Measurements from ENCODE around the gene NPRL2. TPM values are rescaled to one million over a fixed set of nuclear protein-coding genes. Genes with fewer than 3 reads are reported as not detected.
A peak's percentile ranks its signal among the peaks of the same experiment; 100 is the strongest.

NPRL2 gene
- total RNA-seq, 1 experiment from 2014 or later = 29.8 TPM

DNA sequence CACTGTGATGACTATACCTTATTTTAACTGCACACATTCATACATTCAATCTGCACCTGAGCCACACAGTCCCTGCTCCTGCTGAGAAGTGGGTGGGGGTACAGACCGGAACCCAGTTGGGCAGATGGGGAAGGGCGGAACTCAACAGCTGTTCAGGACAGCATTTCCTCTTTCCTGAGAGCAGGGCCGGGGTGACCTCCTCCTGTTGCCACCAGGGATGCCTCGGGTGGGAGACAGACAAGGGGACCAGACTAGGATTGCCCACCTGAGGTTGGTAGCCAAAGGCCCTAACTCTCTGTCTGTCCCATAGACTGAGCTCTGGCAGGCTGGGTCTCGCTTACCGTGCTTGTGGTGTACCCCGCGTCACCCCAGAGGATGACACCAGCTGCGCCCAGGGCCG, 32.0 kb downstream of the NPRL2 start:
- Mint-ChIP-seq H3K27me3 (ENCODE audit: insufficient read depth, unreplicated experiment) (no peaks in the 10 kb centered on the region), H3K4me1 (ENCODE audit: low read depth, unreplicated experiment) (peaks cover 17% of the 10 kb centered on the region), H3K27ac (ENCODE audit: unreplicated experiment) (no peak overlapping the region), H3K4me3 (ENCODE audit: unreplicated experiment) (no peak overlapping the region), H3K9me3 (ENCODE audit: unreplicated experiment) (no peaks in the 10 kb centered on the region), H3K36me3 (ENCODE audit: insufficient read depth, unreplicated experiment) (peaks cover 46% of the 10 kb centered on the region)
- ChIA-PET CTCF (no interaction called here), POLR2A (no interaction called here)
- no peaks in the 10 kb centered on the region for H3K27me3 ChIP-seq (replicated peaks; ENCODE audit: control insufficient read depth, insufficient read depth, low read length)
- DNase-seq = no peak
- H3K9me3 ChIP-seq = no peaks in the 10 kb centered on the region
- intact Hi-C loops (cut with micrococcal nuclease; ENCODE audit: unreplicated experiment) = no loop called here
- no peak overlapping the region for H3K4me3 ChIP-seq (ENCODE audit: low read depth, low read length)
- H3K36me3 ChIP-seq (ENCODE audit: control insufficient read depth, insufficient read depth, low read length) = peaks cover 4% of the 10 kb centered on the region
- no TSS peak for BruUV-seq (replicated peaks)
- TF ChIP-seq, protein P1, sequence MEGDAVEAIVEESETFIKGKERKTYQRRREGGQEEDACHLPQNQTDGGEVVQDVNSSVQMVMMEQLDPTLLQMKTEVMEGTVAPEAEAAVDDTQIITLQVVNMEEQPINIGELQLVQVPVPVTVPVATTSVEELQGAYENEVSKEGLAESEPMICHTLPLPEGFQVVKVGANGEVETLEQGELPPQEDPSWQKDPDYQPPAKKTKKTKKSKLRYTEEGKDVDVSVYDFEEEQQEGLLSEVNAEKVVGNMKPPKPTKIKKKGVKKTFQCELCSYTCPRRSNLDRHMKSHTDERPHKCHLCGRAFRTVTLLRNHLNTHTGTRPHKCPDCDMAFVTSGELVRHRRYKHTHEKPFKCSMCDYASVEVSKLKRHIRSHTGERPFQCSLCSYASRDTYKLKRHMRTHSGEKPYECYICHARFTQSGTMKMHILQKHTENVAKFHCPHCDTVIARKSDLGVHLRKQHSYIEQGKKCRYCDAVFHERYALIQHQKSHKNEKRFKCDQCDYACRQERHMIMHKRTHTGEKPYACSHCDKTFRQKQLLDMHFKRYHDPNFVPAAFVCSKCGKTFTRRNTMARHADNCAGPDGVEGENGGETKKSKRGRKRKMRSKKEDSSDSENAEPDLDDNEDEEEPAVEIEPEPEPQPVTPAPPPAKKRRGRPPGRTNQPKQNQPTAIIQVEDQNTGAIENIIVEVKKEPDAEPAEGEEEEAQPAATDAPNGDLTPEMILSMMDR (IDR thresholded peaks at IDR 0.05; ENCODE audit: insufficient read depth in 1 of 2, low read depth in 1 of 2, low read length in 1 of 2, severe bottlenecking in 1 of 2, unreplicated experiment in 1 of 2) = no peak
- peaks cover 25% of the 10 kb centered on the region for H3K4me1 ChIP-seq

DNA sequence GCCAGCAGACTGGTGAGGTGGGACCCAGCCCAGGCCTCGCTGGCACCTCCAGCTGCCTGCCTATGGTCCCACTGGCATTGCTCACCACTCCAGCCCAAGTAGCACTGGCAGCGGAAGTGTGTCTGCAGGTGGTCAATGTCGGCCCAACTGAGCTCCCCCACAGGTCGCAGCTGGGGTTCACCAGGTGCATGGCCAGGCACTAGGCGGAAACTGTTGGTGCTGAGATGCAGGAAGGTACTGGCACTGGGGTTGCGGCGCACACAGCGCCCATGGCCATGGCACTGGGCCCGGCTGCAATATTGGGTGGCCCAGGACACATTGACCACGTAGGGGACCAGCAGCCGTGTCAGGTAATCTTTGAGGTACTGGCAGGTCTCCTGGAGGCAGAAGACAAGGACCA, 32.4 kb downstream of the NPRL2 start:
- H3K4me1 Mint-ChIP-seq (ENCODE audit: low read depth, unreplicated experiment) = peaks cover 17% of the 10 kb centered on the region
- no peak for DNase-seq
- no peak overlapping the region for H3K4me3 Mint-ChIP-seq (ENCODE audit: unreplicated experiment)
- Histone ChIP-seq H3K4me1 (peaks cover 25% of the 10 kb centered on the region), H3K4me3 (ENCODE audit: low read depth, low read length) (no peak overlapping the region), H3K27me3 (replicated peaks; ENCODE audit: control insufficient read depth, insufficient read depth, low read length) (no peaks in the 10 kb centered on the region), H3K36me3 (ENCODE audit: control insufficient read depth, insufficient read depth, low read length) (peaks cover 4% of the 10 kb centered on the region), H3K9me3 (no peaks in the 10 kb centered on the region)
- BruUV-seq (replicated peaks) = no TSS peak
- peaks cover 47% of the 10 kb centered on the region for H3K36me3 Mint-ChIP-seq (ENCODE audit: insufficient read depth, unreplicated experiment)
- CTCF ChIA-PET = no interaction called here
- H3K27ac Mint-ChIP-seq (ENCODE audit: unreplicated experiment) = no peak overlapping the region
- H3K9me3 Mint-ChIP-seq (ENCODE audit: unreplicated experiment) = no peaks in the 10 kb centered on the region
- H3K27me3 Mint-ChIP-seq (ENCODE audit: insufficient read depth, unreplicated experiment) = no peaks in the 10 kb centered on the region
- TF ChIP-seq, protein P1 (IDR thresholded peaks at IDR 0.05; ENCODE audit: insufficient read depth in 1 of 2, low read depth in 1 of 2, low read length in 1 of 2, severe bottlenecking in 1 of 2, unreplicated experiment in 1 of 2) = no peak
- POLR2A ChIA-PET = no interaction called here
- intact Hi-C loops (cut with micrococcal nuclease; ENCODE audit: unreplicated experiment) = no loop called here

DNA sequence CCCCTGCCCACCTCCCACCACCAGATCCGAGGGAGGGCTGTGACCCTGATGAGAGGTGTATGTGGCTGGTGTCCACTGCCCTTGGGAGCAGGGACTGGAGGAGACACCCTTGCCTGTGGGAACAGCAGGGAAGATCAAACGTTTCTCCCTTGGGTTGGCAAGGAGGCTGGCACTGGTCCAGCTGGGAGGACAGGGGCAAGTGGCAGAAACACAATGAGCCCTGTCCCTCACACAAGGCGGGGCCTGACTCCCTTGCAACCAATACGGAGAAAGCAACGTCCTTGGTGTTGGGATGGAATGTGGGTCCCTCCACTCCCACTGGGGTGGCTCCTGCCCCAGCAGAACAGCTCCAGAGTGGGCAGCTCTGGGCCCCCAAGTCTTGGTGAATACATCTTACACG, 33.3 kb downstream of the NPRL2 start:
- POLR2A ChIA-PET = interaction anchor here (1.0 kb wide), 1 partner anchor 20 kb away, joined by 4 read pairs; no protein-coding TSS in a partner anchor
- BruUV-seq (replicated peaks) = no TSS peak
- Histone ChIP-seq H3K9me3 (no peaks in the 10 kb centered on the region), H3K36me3 (ENCODE audit: control insufficient read depth, insufficient read depth, low read length) (peaks cover 4% of the 10 kb centered on the region), H3K4me1 (peaks cover 23% of the 10 kb centered on the region), H3K27me3 (replicated peaks; ENCODE audit: control insufficient read depth, insufficient read depth, low read length) (no peaks in the 10 kb centered on the region), H3K4me3 (ENCODE audit: low read depth, low read length) (no peak overlapping the region)
- TF ChIP-seq, protein P1 (IDR thresholded peaks at IDR 0.05; ENCODE audit: insufficient read depth in 1 of 2, low read depth in 1 of 2, low read length in 1 of 2, severe bottlenecking in 1 of 2, unreplicated experiment in 1 of 2) = no peak
- no peaks in the 10 kb centered on the region for H3K9me3 Mint-ChIP-seq (ENCODE audit: unreplicated experiment)
- H3K27me3 Mint-ChIP-seq (ENCODE audit: insufficient read depth, unreplicated experiment) = no peaks in the 10 kb centered on the region
- H3K36me3 Mint-ChIP-seq (ENCODE audit: insufficient read depth, unreplicated experiment) = peaks cover 47% of the 10 kb centered on the region
- intact Hi-C loops (cut with micrococcal nuclease; ENCODE audit: unreplicated experiment) = no loop called here
- CTCF ChIA-PET = no interaction called here
- no peak for DNase-seq
- peaks cover 17% of the 10 kb centered on the region for H3K4me1 Mint-ChIP-seq (ENCODE audit: low read depth, unreplicated experiment)
- no peak overlapping the region for H3K4me3 Mint-ChIP-seq (ENCODE audit: unreplicated experiment)
- H3K27ac Mint-ChIP-seq (ENCODE audit: unreplicated experiment) = peak overlapping the region; percentile 82
